BLaER1 (cell line): ENCODE data around the gene LUC7L.
A peak's percentile ranks its signal among the peaks of the same experiment; 100 is the strongest.
"Not testable (repeated sequence)": the region's sequence is repeated elsewhere in the genome, so short reads cannot be mapped to it uniquely, and the experiment has no call there.

Experiments used
- H3K27ac ChIP-seq: shearing (Covaris generic); formaldehyde crosslinking; 2 replicates; pipeline ENCODE4 v1.8.1; 2022
- H3K27me3 ChIP-seq: shearing (Covaris generic); formaldehyde crosslinking; 2 replicates; pipeline ENCODE4 v1.8.1; 2022
- H3K36me3 ChIP-seq: shearing (Covaris generic); formaldehyde crosslinking; 2 replicates; pipeline ENCODE4 v1.8.1; 2022
- H3K4me1 ChIP-seq: shearing (Covaris generic); formaldehyde crosslinking; 2 replicates; pipeline ENCODE4 v1.8.1; 2022
- H3K4me2 ChIP-seq: shearing (Covaris generic); formaldehyde crosslinking; 2 replicates; pipeline ENCODE4 v1.8.1; 2022
- H3K4me3 ChIP-seq: shearing (Covaris generic); formaldehyde crosslinking; 2 replicates; pipeline ENCODE4 v1.8.1; 2022
- H3K9ac ChIP-seq: shearing (Covaris generic); formaldehyde crosslinking; 2 replicates; pipeline ENCODE4 v1.8.1; 2022
- H3K9me3 ChIP-seq: shearing (Covaris generic); formaldehyde crosslinking; 2 replicates; pipeline ENCODE4 v1.8.1; 2022
- H4K20me1 ChIP-seq: shearing (Covaris generic); formaldehyde crosslinking; 2 replicates; pipeline ENCODE4 v1.8.1; 2022
- Cebpa-rat ChIP-seq: shearing (Covaris generic); IDR thresholded peaks from 2 replicates; pipeline ENCODE4 v1.8.1; 2022

Gene LUC7L

GRCh38 chr16:263944-264343 lies 34.7 kb upstream of the LUC7L start:
- H3K27ac ChIP-seq, result no peak overlapping the region
- H3K36me3 ChIP-seq, result peaks cover 75% of the 10 kb centered on the region
- no peaks in the 10 kb centered on the region for H3K9me3 ChIP-seq
- no peak overlapping the region for H3K4me3 ChIP-seq
- H3K4me1 ChIP-seq, result no peaks in the 10 kb centered on the region
- H3K27me3 ChIP-seq, result no peaks in the 10 kb centered on the region
- TF ChIP-seq Cebpa-rat, result no peak
- 0 out of 2 replicates have a peak, but pooled peaks cover 11% of the 10 kb centered on the region for H4K20me1 ChIP-seq
- no peak overlapping the region for H3K4me2 ChIP-seq
- H3K9ac ChIP-seq, result no peak overlapping the region

DNA sequence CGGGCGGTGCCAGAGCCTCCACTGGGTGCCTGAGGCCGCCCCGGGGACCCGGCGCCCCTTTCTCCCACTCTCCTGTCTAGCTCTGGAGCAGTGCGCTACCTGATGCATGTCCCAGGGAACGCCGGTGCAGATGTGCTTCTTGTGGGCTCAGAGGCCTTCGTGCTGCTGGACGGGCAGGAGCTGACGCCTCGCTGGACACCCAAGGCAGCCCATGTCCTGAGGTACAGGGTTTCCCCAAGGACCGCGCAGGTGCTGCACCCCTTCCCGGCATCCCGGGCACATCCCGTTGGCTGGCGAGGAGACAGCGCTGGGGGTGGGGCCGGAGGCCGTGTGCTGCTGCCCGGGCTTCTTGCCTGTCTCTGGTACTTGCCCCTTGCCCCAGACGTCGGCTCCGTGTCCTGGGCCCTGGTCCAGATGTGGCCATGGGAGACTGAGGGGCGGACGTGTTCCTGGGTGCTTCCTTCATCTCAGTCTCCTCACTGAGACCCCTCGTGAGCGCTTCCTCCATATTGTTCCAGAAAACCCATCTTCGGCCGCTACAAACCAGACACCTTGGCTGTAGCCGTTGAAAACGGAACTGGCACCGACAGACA lies 34.0 kb upstream of the LUC7L start:
- Histone ChIP-seq H3K9ac (no peak overlapping the region), H4K20me1 (0 out of 2 replicates have a peak, but pooled peaks cover 11% of the 10 kb centered on the region), H3K4me1 (no peaks in the 10 kb centered on the region), H3K27me3 (no peaks in the 10 kb centered on the region), H3K4me3 (no peak overlapping the region), H3K9me3 (no peaks in the 10 kb centered on the region), H3K27ac (no peak overlapping the region), H3K4me2 (no peak overlapping the region), H3K36me3 (peaks cover 80% of the 10 kb centered on the region)
- TF ChIP-seq Cebpa-rat, result no peak

GRCh38 chr16:262121-262745 lies 33.0 kb upstream of the LUC7L start:
- Histone ChIP-seq H3K4me2 (no peak overlapping the region), H3K9ac (no peak overlapping the region), H4K20me1 (0 out of 2 replicates have a peak, but pooled peaks cover 11% of the 10 kb centered on the region), H3K9me3 (no peaks in the 10 kb centered on the region), H3K27ac (no peak overlapping the region), H3K36me3 (peaks cover 87% of the 10 kb centered on the region), H3K27me3 (no peaks in the 10 kb centered on the region), H3K4me1 (no peaks in the 10 kb centered on the region), H3K4me3 (no peak overlapping the region)
- TF ChIP-seq Cebpa-rat, result no peak

- no peaks in the 10 kb centered on the region for H3K4me1 ChIP-seq
- peaks cover 95% of the 10 kb centered on the region for H3K36me3 ChIP-seq
- H3K4me3 ChIP-seq, result no peak overlapping the region
- no peak for TF ChIP-seq Cebpa-rat
- H3K4me2 ChIP-seq, result no peak overlapping the region
- no peak overlapping the region for H3K9ac ChIP-seq
- no peak overlapping the region for H3K27ac ChIP-seq
- H4K20me1 ChIP-seq, result 0 out of 2 replicates have a peak, but pooled peaks cover 11% of the 10 kb centered on the region
- H3K27me3 ChIP-seq, result no peaks in the 10 kb centered on the region
- no peaks in the 10 kb centered on the region for H3K9me3 ChIP-seq
Measured at GRCh38 chr16:261031-261691, 31.9 kb upstream of the LUC7L start.

GRCh38 chr16:260326-260725 lies 31.1 kb upstream of the LUC7L start:
- 0 out of 2 replicates have a peak, but pooled peaks cover 11% of the 10 kb centered on the region for H4K20me1 ChIP-seq
- TF ChIP-seq Cebpa-rat, result no peak
- H3K9me3 ChIP-seq, result no peaks in the 10 kb centered on the region
- H3K27ac ChIP-seq, result no peak overlapping the region
- H3K9ac ChIP-seq, result no peak overlapping the region
- peaks cover 6% of the 10 kb centered on the region for H3K4me1 ChIP-seq
- H3K4me2 ChIP-seq, result no peak overlapping the region
- no peaks in the 10 kb centered on the region for H3K27me3 ChIP-seq
- no peak overlapping the region for H3K4me3 ChIP-seq
- peaks cover 95% of the 10 kb centered on the region for H3K36me3 ChIP-seq

- Histone ChIP-seq H3K27me3 (no peaks in the 10 kb centered on the region), H3K4me3 (no peak overlapping the region), H3K36me3 (peaks cover 95% of the 10 kb centered on the region), H4K20me1 (0 out of 2 replicates have a peak, but pooled peaks cover 11% of the 10 kb centered on the region), H3K9ac (no peak overlapping the region), H3K4me2 (no peak overlapping the region), H3K9me3 (no peaks in the 10 kb centered on the region), H3K4me1 (peaks cover 11% of the 10 kb centered on the region), H3K27ac (no peak overlapping the region)
- no peak for TF ChIP-seq Cebpa-rat
Measured at GRCh38 chr16:259814-260253, 30.6 kb upstream of the LUC7L start.

DNA sequence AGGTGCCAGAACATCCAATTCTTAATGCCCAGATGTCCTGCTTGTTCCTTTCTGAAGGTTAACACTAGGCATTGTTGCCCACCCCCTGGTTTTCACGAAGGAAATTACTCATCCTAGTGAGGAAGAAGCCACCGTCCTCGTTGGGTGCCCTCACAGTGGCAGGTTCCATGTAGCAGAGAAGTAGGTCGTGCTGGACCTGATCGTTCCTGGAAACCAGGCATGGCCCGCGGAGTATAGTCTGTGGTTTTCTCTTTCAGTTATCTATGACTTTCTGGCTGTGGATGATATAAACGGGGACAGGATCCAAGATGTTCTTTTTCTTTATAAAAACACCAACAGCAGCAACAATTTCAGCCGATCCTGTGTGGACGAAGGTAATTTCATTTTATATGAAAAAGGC lies 30.0 kb upstream of the LUC7L start:
- TF ChIP-seq Cebpa-rat, result no peak
- Histone ChIP-seq H3K4me3 (no peak overlapping the region), H3K9ac (no peak overlapping the region), H3K4me1 (peaks cover 17% of the 10 kb centered on the region), H3K27me3 (no peaks in the 10 kb centered on the region), H3K9me3 (no peaks in the 10 kb centered on the region), H3K36me3 (peaks cover 95% of the 10 kb centered on the region), H3K4me2 (no peak overlapping the region), H3K27ac (no peak overlapping the region), H4K20me1 (0 out of 2 replicates have a peak, but pooled peaks cover 11% of the 10 kb centered on the region)

DNA sequence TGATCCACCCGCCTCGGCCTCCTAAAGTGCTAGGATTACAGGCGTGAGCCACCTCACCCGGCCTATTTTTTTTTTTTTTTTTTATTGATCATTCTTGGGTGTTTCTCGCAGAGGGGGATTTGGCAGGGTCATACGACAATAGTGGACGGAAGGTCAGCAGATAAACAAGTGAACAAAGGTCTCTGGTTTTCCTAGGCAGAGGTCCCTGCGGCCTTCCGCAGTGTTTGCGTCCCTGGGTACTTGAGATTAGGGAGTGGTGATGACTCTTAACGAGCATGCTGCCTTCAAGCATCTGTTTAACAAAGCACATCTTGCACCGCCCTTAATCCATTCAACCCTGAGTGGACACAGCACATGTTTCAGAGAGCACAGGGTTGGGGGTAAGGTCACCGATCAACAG lies 28.8 kb upstream of the LUC7L start:
- not testable (repeated sequence) for H3K27ac ChIP-seq, H3K4me3 ChIP-seq, H3K9ac ChIP-seq, H3K27me3 ChIP-seq, H3K4me2 ChIP-seq, H3K9me3 ChIP-seq
- peaks cover 88% of the 10 kb centered on the region for H3K36me3 ChIP-seq
- 0 out of 2 replicates have a peak, but pooled peaks cover 11% of the 10 kb centered on the region for H4K20me1 ChIP-seq
- peaks cover 29% of the 10 kb centered on the region for H3K4me1 ChIP-seq

DNA sequence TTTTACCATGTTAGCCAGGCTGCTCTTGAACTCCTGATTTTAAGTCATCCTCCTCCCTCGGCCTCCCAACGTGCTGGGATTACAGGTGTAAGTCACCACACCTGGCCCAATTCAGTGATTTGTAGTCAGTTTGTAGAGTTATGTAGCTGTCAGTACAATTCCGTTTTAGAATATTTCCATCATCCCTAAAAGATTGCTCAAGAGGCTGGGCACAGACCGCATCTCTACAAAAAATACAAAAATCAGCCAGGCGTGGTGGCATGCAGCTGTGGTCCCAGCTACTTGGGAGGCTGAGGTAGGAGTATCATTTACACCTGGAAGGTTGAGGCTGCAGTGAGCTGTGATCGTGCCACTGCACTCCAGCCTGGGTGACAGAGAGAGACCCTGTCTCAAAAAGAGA lies 25.9 kb upstream of the LUC7L start:
- no peaks in the 10 kb centered on the region for H3K9me3 ChIP-seq
- H3K4me2 ChIP-seq, result peak overlapping the region; percentile 85
- H3K4me3 ChIP-seq, result no peak overlapping the region
- peaks cover 66% of the 10 kb centered on the region for H3K36me3 ChIP-seq
- peak overlapping the region; percentile 72 for H3K27ac ChIP-seq
- peaks cover 55% of the 10 kb centered on the region for H3K4me1 ChIP-seq
- H4K20me1 ChIP-seq, result 0 out of 2 replicates have a peak, but pooled peaks cover 7% of the 10 kb centered on the region
- TF ChIP-seq Cebpa-rat, result peak; percentile 88
- H3K27me3 ChIP-seq, result no peaks in the 10 kb centered on the region
- no peak overlapping the region; the same call in 1 of the 2 replicates for H3K9ac ChIP-seq

GRCh38 chr16:254461-254860 lies 25.2 kb upstream of the LUC7L start:
- Histone ChIP-seq H3K36me3 (peaks cover 64% of the 10 kb centered on the region), H3K27me3 (no peaks in the 10 kb centered on the region), H3K4me2 (peak overlapping the region; percentile 85), H3K27ac (peak overlapping the region; percentile 72), H3K9me3 (no peaks in the 10 kb centered on the region), H3K4me3 (no peak overlapping the region), H3K4me1 (peaks cover 56% of the 10 kb centered on the region), H4K20me1 (no peaks in the 10 kb centered on the region), H3K9ac (peak overlapping the region; percentile 46; the same call in 1 of the 2 replicates)
- TF ChIP-seq Cebpa-rat, result no peak
